Endothelial cell of umbilical vein (primary cell): Measurements from ENCODE around the gene TGIF1. TPM values are rescaled to one million over a fixed set of nuclear protein-coding genes. Genes with fewer than 3 reads are reported as not detected.
"Not testable (repeated sequence)": the region's sequence is repeated elsewhere in the genome, so short reads cannot be mapped to it uniquely, and the experiment has no call there.

ENCODE experiments used
- BruUV-seq: library from RNA; stranded (reverse); fragments of 400-500 nt; replicated peaks from 2 replicates; lab custom pipeline; 2021; lab: Mats Ljungman, UMichigan
- CTCF ChIA-PET: fragments of 300-600, 350-600 bp; sonication (Branson Sonifier 250); formaldehyde crosslinking; loops from one replicate; lab custom pipeline; 2021; ENCODE audit warnings: antibody characterized with exemption, inconsistent platforms; lab: Charles Lee
- POLR2A ChIA-PET: fragments of 300-600, 350-600 bp; sonication (Branson Sonifier 250); formaldehyde crosslinking; loops from one replicate; lab custom pipeline; 2021; ENCODE audit warnings: antibody characterized with exemption, inconsistent platforms; lab: Charles Lee
- DNase-seq: peaks from one replicate; pipeline ENCODE4 v3.0.0-alpha.2; 2011; ENCODE audit warnings: low read depth, low spot score
- FAIRE-seq: peaks from 2 replicates; lab custom pipeline; 2011; peaks lifted over from hg19 to GRCh38; lab: Jason Lieb, UNC
- H2AFZ ChIP-seq: 2 replicates; pipeline ENCODE4 v1.6.0; 2012; ENCODE audit warnings: low read depth, low read length, control low read depth, inconsistent platforms
- H3K27ac ChIP-seq: 2 replicates; pipeline ENCODE4 v1.5.1; 2011; ENCODE audit warnings: low read depth, mild to moderate bottlenecking, control low read depth, low read length, moderate library complexity; ENCODE audit not compliant: insufficient read depth
- H3K27me3 ChIP-seq, 2 experiments: 2 replicates each; pipeline versions ENCODE4 v1.6.0 to v1.6.1; 2011; ENCODE audit warnings: low read length in 2 of 2, mixed read lengths in 1 of 2; ENCODE audit not compliant: control insufficient read depth in 2 of 2, insufficient read depth in 2 of 2
- H3K36me3 ChIP-seq, 2 experiments: 2 replicates in 1 of 2; 3 replicates in 1 of 2; pipeline ENCODE4 v1.5.1; 2011; ENCODE audit warnings: low read length in 2 of 2, mild to moderate bottlenecking in 1 of 2, moderate library complexity in 1 of 2; ENCODE audit not compliant: control insufficient read depth in 2 of 2, insufficient read depth in 2 of 2; ENCODE audit errors: extremely low read depth in 1 of 2
- H3K4me1 ChIP-seq: 3 replicates; pipeline ENCODE4 v1.5.1; 2011; ENCODE audit warnings: mild to moderate bottlenecking, low read length; ENCODE audit not compliant: control insufficient read depth, insufficient read depth; ENCODE audit errors: extremely low read depth
- H3K4me2 ChIP-seq: 2 replicates; pipeline ENCODE4 v1.6.1; 2011; ENCODE audit warnings: low read length, control low read depth, mixed read lengths; ENCODE audit not compliant: insufficient read depth
- H3K4me3 ChIP-seq, 3 experiments: fragments of 200-600 bp in 1 of 3; sonication (generic), shearing (Covaris generic) in 1 of 3; replicated peaks in 1 of 3; 2 replicates each; pipeline ENCODE4 v1.5.1; 2011 to 2016; ENCODE audit warnings: control low read depth in 3 of 3, low read length in 3 of 3, mild to moderate bottlenecking in 2 of 3, inconsistent platforms in 1 of 3, low read depth in 1 of 3, moderate library complexity in 1 of 3; ENCODE audit not compliant: insufficient read depth in 1 of 3
- H3K79me2 ChIP-seq: 2 replicates; pipeline ENCODE4 v1.6.0; 2012; ENCODE audit warnings: low read length, inconsistent platforms; ENCODE audit not compliant: control insufficient read depth, insufficient read depth
- H3K9ac ChIP-seq: replicated peaks from 2 replicates; pipeline ENCODE3; 2011; ENCODE audit warnings: low read length, control low read depth; ENCODE audit not compliant: insufficient read depth; ENCODE audit errors: extremely low read depth
- H3K9me1 ChIP-seq: replicated peaks from 3 replicates; pipeline ENCODE4 v1.6.0; 2011; ENCODE audit warnings: mild to moderate bottlenecking, low read length; ENCODE audit not compliant: control insufficient read depth, insufficient read depth; ENCODE audit errors: extremely low read depth
- H3K9me3 ChIP-seq: replicated peaks from 2 replicates; pipeline ENCODE4 v1.5.1; 2012; ENCODE audit warnings: low read length, inconsistent platforms; ENCODE audit not compliant: control insufficient read depth, insufficient read depth
- H4K20me1 ChIP-seq: replicated peaks from 2 replicates; pipeline ENCODE3; 2011; ENCODE audit warnings: mild to moderate bottlenecking, low read length; ENCODE audit not compliant: control insufficient read depth, insufficient read depth; ENCODE audit errors: extremely low read depth
- CTCF ChIP-seq, 2 donors: IDR thresholded peaks; 1 replicate in 1 of 2; 2 replicates in 1 of 2; pipeline ENCODE4 v1.5.1; 2011; ENCODE audit warnings: low read length in 2 of 2, mild to moderate bottlenecking in 2 of 2, moderate library complexity in 2 of 2, control low read depth in 1 of 2, inconsistent platforms in 1 of 2, low read depth in 1 of 2; ENCODE audit not compliant: insufficient read depth in 1 of 2; ENCODE audit errors: extremely low read depth in 1 of 2
- EZH2 ChIP-seq: IDR thresholded peaks from 2 replicates; pipeline ENCODE4 v1.6.1; 2012; ENCODE audit warnings: borderline replicate concordance, low read depth, mild to moderate bottlenecking, moderate library complexity, low read length, inconsistent platforms; ENCODE audit not compliant: severe bottlenecking
- FOS ChIP-seq: IDR thresholded peaks from 2 replicates; pipeline ENCODE4 v1.6.1; 2011; ENCODE audit warnings: mild to moderate bottlenecking, low read length, moderate library complexity, borderline replicate concordance; ENCODE audit not compliant: insufficient read depth
- GATA2 ChIP-seq: IDR thresholded peaks from 2 replicates; pipeline ENCODE4 v1.7.0; 2011; ENCODE audit warnings: low read depth, mild to moderate bottlenecking, moderate library complexity, mixed read lengths, low read length; ENCODE audit not compliant: insufficient read length, insufficient read depth
- JUN ChIP-seq: IDR thresholded peaks from 2 replicates; pipeline ENCODE4 v1.6.1; 2011; ENCODE audit warnings: borderline replicate concordance, low read depth; ENCODE audit not compliant: insufficient read length, insufficient read depth
- MAX ChIP-seq: IDR thresholded peaks from 2 replicates; pipeline ENCODE4 v1.6.1; 2011; ENCODE audit not compliant: insufficient read depth, insufficient read length
- MYC ChIP-seq: IDR thresholded peaks from one replicate; pipeline ENCODE4 v1.6.1; 2011; ENCODE audit warnings: mild to moderate bottlenecking, low read depth, low read length
- POLR2A ChIP-seq: IDR thresholded peaks from 2 replicates; pipeline ENCODE4 v1.6.1; 2012; ENCODE audit warnings: low read depth, mild to moderate bottlenecking, control low read depth, low read length
- POLR2AphosphoS5 ChIP-seq: IDR thresholded peaks from 2 replicates; pipeline ENCODE4 v1.6.1; 2012; ENCODE audit warnings: low read depth, mild to moderate bottlenecking, control low read depth, low read length, moderate library complexity; ENCODE audit not compliant: insufficient read depth
- dilution Hi-C: fragments of 300-500 bp; cut with MboI; formaldehyde crosslinking; loops from one replicate; pipeline ENCODE4 v1.15.0; 2019; ENCODE audit warnings: low sequenced_read_pairs; ENCODE audit not compliant: extremely low pct_ligation_motif_present
- intact Hi-C: fragments of 100-400 bp; cut with micrococcal nuclease; formaldehyde crosslinking; loops from one replicate; pipeline ENCODE4 v1.10.0; 2022
- polyA plus RNA-seq, 4 experiments: library from polyadenylated mRNA; depleted of rRNA in 3 of 4; stranded (reverse) in 3 of 4; unstranded in 1 of 4; fragments of >200 nt; gene quantifications; 2 replicates each; pipeline versions ENCODE4 v1.2.1 to v1.2.3, GENCODE V29; 2011 to 2012; ENCODE audit warnings: missing spikeins in 1 of 4
- total RNA-seq: library from RNA; stranded (reverse); gene quantifications from 2 replicates; pipeline ENCODE4 v1.2.3, GENCODE V29; 2021

Gene TGIF1
- total and polyA plus RNA-seq, 2 donors (not counting 3 experiments of a cell fraction or from before 2014, with no cell fraction given) = 75.6 to 96.6 TPM

- Histone ChIP-seq H3K4me3 (no peak overlapping the region), H4K20me1 (no peaks in the 10 kb centered on the region), H3K4me2 (no peak overlapping the region), H3K9ac (no peak overlapping the region), H3K36me3 (no peaks in the 10 kb centered on the region), H3K9me1 (no peaks in the 10 kb centered on the region), H3K4me1 (peaks cover 14% of the 10 kb centered on the region), H3K27ac (no peak overlapping the region), H2AFZ (no peak overlapping the region), H3K9me3 (no peaks in the 10 kb centered on the region), H3K27me3 (no peaks in the 10 kb centered on the region), H3K79me2 (no peaks in the 10 kb centered on the region)
- intact Hi-C loops (no loop called here), dilution Hi-C loops (loop anchor here (25.0 kb wide), 1 partner anchor 209 kb away; the partner anchor contains the start of gene MYL12B)
- FAIRE-seq (no peak), DNase-seq (no peak)
- ChIA-PET CTCF (no interaction called here), POLR2A (no interaction called here)
- BruUV-seq = no TSS peak
- no peak for TF ChIP-seq POLR2A
- TF ChIP-seq GATA2 = no peak
- no peak for TF ChIP-seq FOS
- TF ChIP-seq JUN = no peak
- no peak for TF ChIP-seq POLR2AphosphoS5
- no peak for TF ChIP-seq EZH2
- TF ChIP-seq CTCF (IDR thresholded peaks at IDR 0.05; ENCODE audit: extremely low read depth in 1 of 2, insufficient read depth in 1 of 2, low read depth in 1 of 2, low read length in 2 of 2) = no peak
- no peak for TF ChIP-seq MYC
- TF ChIP-seq MAX = no peak
These were observed 21.2 kb downstream of the TGIF1 start for GRCh38 chr18:3471141-3471648.

- H3K4me2 ChIP-seq, intact Hi-C loops, H3K27me3 ChIP-seq, H3K9me3 ChIP-seq, H3K9ac ChIP-seq, H3K36me3 ChIP-seq, CTCF ChIA-PET, H3K9me1 ChIP-seq, H3K79me2 ChIP-seq, FAIRE-seq, BruUV-seq, H3K4me3 ChIP-seq, H3K27ac ChIP-seq, H4K20me1 ChIP-seq, POLR2A ChIA-PET, H3K4me1 ChIP-seq, H2AFZ ChIP-seq, DNase-seq: not testable (repeated sequence)
- dilution Hi-C loops = loop anchor here (25.0 kb wide), 1 partner anchor 210 kb away; the partner anchor contains the start of gene MYL12B
These were observed 22.1 kb downstream of the TGIF1 start for GRCh38 chr18:3472121-3472520.
